A673 (cell line): ENCODE measurements around the gene PHLPP2. TPM values are rescaled to one million over a fixed set of nuclear protein-coding genes. Genes with fewer than 3 reads are reported as not detected.
"Not testable (repeated sequence)": the region's sequence is repeated elsewhere in the genome, so short reads cannot be mapped to it uniquely, and the experiment has no call there.

Experiments
- BruUV-seq: library from RNA; stranded (reverse); fragments of 400-500 nt; replicated peaks from 2 replicates; lab custom pipeline; 2021; lab: Mats Ljungman, UMichigan
- CTCF ChIA-PET: fragments of 300-600 bp; sonication (Branson Sonifier 250); formaldehyde crosslinking; loops from one replicate; lab custom pipeline; 2022; ENCODE audit warnings: antibody characterized with exemption; lab: Charles Lee
- POLR2A ChIA-PET: fragments of 300-600 bp; sonication (Branson Sonifier 250); formaldehyde crosslinking; loops from one replicate; lab custom pipeline; 2022; ENCODE audit warnings: antibody characterized with exemption; ENCODE audit not compliant: low non-redundant PET; lab: Charles Lee
- DNase-seq: peaks from one replicate; pipeline ENCODE4 v3.0.0-alpha.2; 2015; ENCODE audit warnings: low spot score
- H3K27ac ChIP-seq: fragments of 200-600 bp; sonication (generic); 2 replicates; pipeline ENCODE4 v1.5.1; 2016; ENCODE audit warnings: mixed run types, low read depth, mild to moderate bottlenecking, mixed read lengths, antibody characterized with exemption, low read length; ENCODE audit not compliant: poor library complexity, severe bottlenecking
- H3K27me3 ChIP-seq: fragments of 200-600 bp; sonication (generic); replicated peaks from 2 replicates; pipeline ENCODE4 v1.6.1; 2017; ENCODE audit warnings: mixed run types, low read depth, mild to moderate bottlenecking, mixed read lengths, antibody characterized with exemption, low read length; ENCODE audit not compliant: insufficient read depth, poor library complexity
- H3K36me3 ChIP-seq: fragments of 200-600 bp; sonication (generic); 2 replicates; pipeline ENCODE4 v1.6.1; 2016; ENCODE audit warnings: mixed run types, mild to moderate bottlenecking, mixed read lengths, antibody characterized with exemption, low read length; ENCODE audit not compliant: insufficient read depth, poor library complexity, severe bottlenecking
- H3K4me1 ChIP-seq: fragments of 200-600 bp; sonication (generic); 2 replicates; pipeline ENCODE4 v1.6.1; 2017; ENCODE audit warnings: mixed run types, mild to moderate bottlenecking, mixed read lengths, antibody characterized with exemption, low read length; ENCODE audit not compliant: insufficient read depth, poor library complexity, severe bottlenecking
- H3K4me3 ChIP-seq: fragments of 200-600 bp; sonication (generic); 2 replicates; pipeline ENCODE4 v1.5.1; 2016; ENCODE audit warnings: low read depth, mixed run types, mild to moderate bottlenecking, mixed read lengths, low read length; ENCODE audit not compliant: poor library complexity, severe bottlenecking
- H3K9me3 ChIP-seq: fragments of 200-600 bp; sonication (generic); 2 replicates; pipeline ENCODE4 v1.6.1; 2016; ENCODE audit warnings: mixed run types, low read depth, mild to moderate bottlenecking, mixed read lengths, antibody characterized with exemption, low read length; ENCODE audit not compliant: poor library complexity, severe bottlenecking
- EZH2 ChIP-seq: fragments of 200-600 bp; sonication (generic); IDR thresholded peaks from 2 replicates; pipeline ENCODE4 v1.6.1; 2017; ENCODE audit warnings: borderline replicate concordance, low read depth, mild to moderate bottlenecking, mixed read lengths, antibody characterized with exemption, low read length; ENCODE audit not compliant: poor library complexity, severe bottlenecking
- intact Hi-C: fragments of 100-400 bp; cut with micrococcal nuclease; formaldehyde crosslinking; loops from one replicate; pipeline ENCODE4 v1.10.0; 2022; ENCODE audit not compliant: unreplicated experiment
- total RNA-seq: library from RNA; stranded (reverse); gene quantifications from 2 replicates; pipeline ENCODE4 v1.2.3, GENCODE V29; 2021
- TF ChIP-seq, protein P1 (sequence below): fragments of 300-800, 200-600 bp; sonication (generic); conservative IDR thresholded peaks from 2 replicates; pipeline ENCODE4 v1.5.1; 2017; ENCODE audit warnings: low read depth, mild to moderate bottlenecking, antibody characterized with exemption, low read length, moderate library complexity, mixed read lengths

The PHLPP2 gene
- total RNA-seq, 1 experiment from 2014 or later: 18.3 TPM

GRCh38 chr16:71618429-71618828 lies 106.1 kb downstream of the PHLPP2 start:
- Histone ChIP-seq H3K27ac (no peak overlapping the region), H3K4me1 (no peaks in the 10 kb centered on the region), H3K9me3 (no peaks in the 10 kb centered on the region), H3K36me3 (no peaks in the 10 kb centered on the region), H3K27me3 (no peaks in the 10 kb centered on the region), H3K4me3 (no peak overlapping the region)
- ChIA-PET POLR2A (no interaction called here), CTCF (no interaction called here)
- BruUV-seq: no TSS peak
- TF ChIP-seq, protein P1, sequence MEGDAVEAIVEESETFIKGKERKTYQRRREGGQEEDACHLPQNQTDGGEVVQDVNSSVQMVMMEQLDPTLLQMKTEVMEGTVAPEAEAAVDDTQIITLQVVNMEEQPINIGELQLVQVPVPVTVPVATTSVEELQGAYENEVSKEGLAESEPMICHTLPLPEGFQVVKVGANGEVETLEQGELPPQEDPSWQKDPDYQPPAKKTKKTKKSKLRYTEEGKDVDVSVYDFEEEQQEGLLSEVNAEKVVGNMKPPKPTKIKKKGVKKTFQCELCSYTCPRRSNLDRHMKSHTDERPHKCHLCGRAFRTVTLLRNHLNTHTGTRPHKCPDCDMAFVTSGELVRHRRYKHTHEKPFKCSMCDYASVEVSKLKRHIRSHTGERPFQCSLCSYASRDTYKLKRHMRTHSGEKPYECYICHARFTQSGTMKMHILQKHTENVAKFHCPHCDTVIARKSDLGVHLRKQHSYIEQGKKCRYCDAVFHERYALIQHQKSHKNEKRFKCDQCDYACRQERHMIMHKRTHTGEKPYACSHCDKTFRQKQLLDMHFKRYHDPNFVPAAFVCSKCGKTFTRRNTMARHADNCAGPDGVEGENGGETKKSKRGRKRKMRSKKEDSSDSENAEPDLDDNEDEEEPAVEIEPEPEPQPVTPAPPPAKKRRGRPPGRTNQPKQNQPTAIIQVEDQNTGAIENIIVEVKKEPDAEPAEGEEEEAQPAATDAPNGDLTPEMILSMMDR: no peak
- TF ChIP-seq EZH2: no peak
- intact Hi-C loops: no loop called here
- DNase-seq: no peak

GRCh38 chr16:71614956-71615355 lies 109.5 kb downstream of the PHLPP2 start:
- H3K4me1 ChIP-seq, H3K27ac ChIP-seq, BruUV-seq, H3K27me3 ChIP-seq, CTCF ChIA-PET, H3K36me3 ChIP-seq, POLR2A ChIA-PET, H3K4me3 ChIP-seq, H3K9me3 ChIP-seq, DNase-seq: not testable (repeated sequence)
- intact Hi-C loops: loop anchor here (5.0 kb wide), 2 partner anchors 43 to 203 kb away; no protein-coding TSS in a partner anchor

DNA sequence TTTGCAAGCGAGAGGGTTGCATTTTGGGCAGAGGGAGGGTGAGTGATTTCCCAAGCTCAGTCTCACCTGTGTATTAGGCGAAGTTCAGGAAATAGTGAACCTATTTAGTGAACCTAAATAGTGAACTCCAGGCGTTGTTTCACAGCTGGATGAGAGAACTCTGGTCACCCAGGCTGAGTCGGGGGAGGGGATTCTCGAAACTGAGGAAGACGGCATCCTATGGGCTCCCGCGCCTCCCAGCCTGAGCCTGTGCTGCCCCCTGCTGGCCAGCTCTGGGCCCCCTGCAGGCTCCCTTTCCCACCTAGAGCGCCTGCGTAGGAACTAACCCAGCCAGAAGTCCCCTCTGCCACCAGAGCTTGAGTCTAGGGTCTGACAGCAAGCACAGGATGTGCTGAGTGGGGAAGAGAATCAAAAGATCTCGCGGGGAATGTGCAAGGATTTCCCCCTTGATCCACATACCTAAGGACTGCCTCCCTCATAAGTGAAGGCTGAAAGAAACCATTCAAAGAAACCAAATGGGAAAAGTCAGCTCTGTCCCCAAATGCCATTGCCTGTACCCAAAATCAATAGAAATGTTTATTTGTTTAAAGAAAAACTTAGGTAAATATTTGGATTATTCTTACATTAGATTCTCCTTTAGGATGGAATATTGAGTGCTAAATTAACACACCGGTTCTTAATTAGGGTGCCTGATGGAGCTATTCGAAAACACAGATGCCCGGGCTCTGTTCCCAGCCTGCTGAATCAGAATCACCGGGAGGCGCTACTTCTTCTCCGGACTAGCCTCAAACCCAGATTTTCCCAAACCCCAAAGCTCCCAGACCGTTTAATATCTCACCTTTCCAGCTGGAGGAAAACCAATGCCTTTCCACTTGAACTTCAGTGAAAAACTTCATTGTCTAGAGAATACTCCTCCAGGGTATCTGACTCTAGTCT lies 113.3 kb downstream of the PHLPP2 start:
- Histone ChIP-seq H3K4me1 (no peaks in the 10 kb centered on the region), H3K27me3 (no peaks in the 10 kb centered on the region), H3K4me3 (no peak overlapping the region), H3K27ac (no peak overlapping the region), H3K36me3 (no peaks in the 10 kb centered on the region), H3K9me3 (no peaks in the 10 kb centered on the region)
- TF ChIP-seq, protein P1: peak; percentile 92
- no peak for TF ChIP-seq EZH2
- no TSS peak for BruUV-seq
- POLR2A ChIA-PET: interaction anchor here (0.6 kb wide), 1 partner anchor 115 kb away, joined by 3 read pairs; no protein-coding TSS in a partner anchor
- DNase-seq: peak; percentile 81
- intact Hi-C loops: loop anchor here (5.0 kb wide), 2 partner anchors 39 to 199 kb away; no protein-coding TSS in a partner anchor
- CTCF ChIA-PET: interaction anchor here (0.5 to 2.1 kb wide), 10 partner anchors 11 to 1092 kb away, joined by 3 to 16 read pairs (median 4); no protein-coding TSS in a partner anchor
